Kidney epithelial cell (primary cell): ENCODE data around the gene FLT3. TPM values are rescaled to one million over a fixed set of nuclear protein-coding genes. Genes with fewer than 3 reads are reported as not detected.

Experiments used
- DNase-seq: peaks from one replicate; pipeline ENCODE4 v3.0.0-alpha.2; 2010; ENCODE audit warnings: low read depth
- H3K27me3 ChIP-seq: 2 replicates; pipeline ENCODE4 v1.6.0; 2011; ENCODE audit warnings: low read length; ENCODE audit not compliant: control insufficient read depth, insufficient read depth
- H3K36me3 ChIP-seq: 2 replicates; pipeline ENCODE4 v1.5.1; 2011; ENCODE audit warnings: low read length; ENCODE audit not compliant: control insufficient read depth, insufficient read depth
- H3K4me3 ChIP-seq: 2 replicates; pipeline ENCODE4 v1.5.1; 2011; ENCODE audit warnings: low read depth, mild to moderate bottlenecking, control low read depth, low read length
- CTCF ChIP-seq: IDR thresholded peaks from 2 replicates; pipeline ENCODE4 v1.5.1; 2011; ENCODE audit warnings: mild to moderate bottlenecking, moderate library complexity, low read length, control low read depth, inconsistent platforms; ENCODE audit not compliant: insufficient read depth, poor library complexity, severe bottlenecking
- total RNA-seq: library from RNA; depleted of rRNA; stranded (reverse); fragments of >200 nt; gene quantifications from 2 replicates; pipeline ENCODE4 v1.2.3, GENCODE V29; 2015

The FLT3 gene
- total RNA-seq, 1 donor from 2014 or later: 0.88 TPM

- Histone ChIP-seq H3K36me3 (no peaks in the 10 kb centered on the region), H3K4me3 (no peak overlapping the region), H3K27me3 (peaks cover 90% of the 10 kb centered on the region)
- no peak for TF ChIP-seq CTCF
- DNase-seq: no peak
Observed at GRCh38 chr13:27977476-27978300, 122.7 kb downstream of the FLT3 start.

GRCh38 chr13:27976362-27977091 is 123.8 kb downstream of the FLT3 start:
- no peaks in the 10 kb centered on the region for H3K36me3 ChIP-seq
- no peak for TF ChIP-seq CTCF
- H3K4me3 ChIP-seq: no peak overlapping the region
- DNase-seq: no peak
- H3K27me3 ChIP-seq: peaks cover 92% of the 10 kb centered on the region

- H3K4me3 ChIP-seq: no peak overlapping the region
- H3K36me3 ChIP-seq: no peaks in the 10 kb centered on the region
- TF ChIP-seq CTCF: no peak
- peaks cover 92% of the 10 kb centered on the region for H3K27me3 ChIP-seq
- DNase-seq: no peak
Observed at GRCh38 chr13:27975564-27976361, 124.6 kb downstream of the FLT3 start.

- DNase-seq: no peak
- TF ChIP-seq CTCF: no peak
- H3K27me3 ChIP-seq: peaks cover 89% of the 10 kb centered on the region
- no peaks in the 10 kb centered on the region for H3K36me3 ChIP-seq
- no peak overlapping the region for H3K4me3 ChIP-seq
Observed at GRCh38 chr13:27973961-27974662, 126.3 kb downstream of the FLT3 start.

- Histone ChIP-seq H3K36me3 (no peaks in the 10 kb centered on the region), H3K4me3 (no peak overlapping the region), H3K27me3 (peaks cover 90% of the 10 kb centered on the region)
- DNase-seq: no peak
- no peak for TF ChIP-seq CTCF
Observed at GRCh38 chr13:27973291-27973690, 127.1 kb downstream of the FLT3 start.
